Ramos (cell line): ENCODE results near the gene CLSTN2.

Experiments
- in situ Hi-C: fragments of 300-500 bp; cut with MboI; formaldehyde crosslinking; loops from one replicate; pipeline ENCODE4 v1.14.3; 2022; ENCODE audit warnings: low sequenced_read_pairs; ENCODE audit not compliant: unreplicated experiment

CLSTN2 gene

GRCh38 chr3:140205598-140205997 lies 270.6 kb downstream of the CLSTN2 start:
- in situ Hi-C loops, result no loop called here

DNA sequence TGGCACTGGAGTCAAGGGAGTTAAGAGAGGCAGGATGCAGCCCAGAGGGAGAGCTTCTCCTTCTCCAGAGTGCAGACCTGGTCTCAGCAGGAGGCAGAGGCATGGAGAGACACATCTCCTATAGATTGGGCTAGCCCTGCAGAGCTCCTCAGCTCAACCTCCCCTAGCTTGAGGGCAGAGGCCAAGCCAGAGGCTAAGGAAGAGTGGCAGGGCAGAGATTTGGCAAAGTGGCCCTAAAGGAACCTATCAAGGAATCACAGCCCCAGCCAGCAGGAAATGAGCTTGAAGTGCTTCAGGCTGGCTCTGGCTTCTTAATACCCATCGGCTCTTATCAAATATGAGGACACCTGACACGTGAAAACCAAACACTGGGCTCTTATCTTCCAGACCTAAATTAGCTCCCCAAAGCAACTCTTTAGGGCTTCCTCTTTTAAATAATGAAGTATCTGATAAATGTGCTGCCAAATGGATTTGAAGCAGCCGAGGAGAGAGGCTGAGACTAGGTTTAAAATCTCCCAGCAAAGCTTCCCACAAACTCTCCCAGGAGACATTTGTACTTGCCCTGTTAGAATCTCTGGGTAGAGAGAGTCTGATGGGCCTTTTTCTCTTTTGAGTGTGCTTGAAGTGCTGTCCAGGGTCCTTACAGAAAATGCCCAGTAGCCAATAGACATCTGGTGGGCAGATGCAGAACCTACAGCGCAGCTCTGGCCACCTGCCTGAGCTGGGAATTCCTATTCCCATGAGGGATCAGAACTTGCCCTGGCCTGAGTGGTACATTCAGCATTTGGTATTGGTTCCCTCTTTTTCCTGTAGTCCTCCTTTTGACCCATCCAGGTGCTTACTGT lies 271.4 kb downstream of the CLSTN2 start:
- in situ Hi-C loops, result no loop called here

- in situ Hi-C loops, result no loop called here
These were observed 272.6 kb downstream of the CLSTN2 start for GRCh38 chr3:140207541-140207940.

- in situ Hi-C loops, result no loop called here
These were observed 281.3 kb downstream of the CLSTN2 start for GRCh38 chr3:140216249-140216648.

- in situ Hi-C loops, result no loop called here
These were observed 284.3 kb downstream of the CLSTN2 start for GRCh38 chr3:140219291-140219690.

DNA sequence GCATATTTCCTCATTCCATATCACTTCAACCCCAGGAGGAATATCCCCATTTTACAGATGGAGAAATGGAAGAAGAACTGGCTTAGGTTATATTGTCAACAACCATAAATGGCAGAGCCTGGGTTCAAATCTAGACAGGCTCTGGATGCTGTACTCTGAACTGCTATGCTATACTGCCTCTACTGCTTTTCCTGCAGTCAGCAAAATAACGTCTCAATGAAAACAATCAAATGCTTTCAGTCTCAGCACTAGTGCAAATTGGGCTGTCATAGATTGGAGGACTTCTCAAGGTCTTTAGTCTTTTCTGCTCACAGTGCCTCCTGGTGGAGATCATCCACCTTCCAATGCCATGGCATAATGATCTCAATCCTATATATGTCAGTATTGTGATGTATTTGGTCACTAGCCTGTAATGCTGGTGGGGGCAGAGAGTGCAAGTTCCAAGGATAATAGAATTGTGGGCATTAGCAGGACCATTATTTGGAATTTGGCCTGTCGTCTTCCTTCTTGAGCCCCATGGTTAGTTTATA lies 285.0 kb downstream of the CLSTN2 start:
- in situ Hi-C loops, result no loop called here

DNA sequence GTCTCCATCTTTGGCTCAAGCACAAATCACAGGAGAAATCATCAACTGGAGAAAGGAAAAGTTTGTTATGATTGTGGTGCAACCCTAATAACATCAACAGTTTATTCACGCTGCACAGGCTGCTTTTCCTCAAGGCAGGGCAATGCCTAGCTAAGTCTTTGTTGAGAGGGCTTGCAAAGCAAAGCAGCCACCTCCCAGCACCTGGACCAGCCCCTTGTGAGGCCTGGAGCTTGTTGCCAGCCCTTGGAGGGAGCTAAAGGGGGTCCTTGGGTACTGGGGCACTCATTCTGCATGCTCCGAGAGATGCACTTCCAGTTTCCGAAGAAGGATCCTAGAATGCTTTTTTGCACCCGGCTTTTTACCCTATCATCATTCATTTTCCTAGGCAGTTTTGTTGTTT lies 288.2 kb downstream of the CLSTN2 start:
- in situ Hi-C loops, result no loop called here

DNA sequence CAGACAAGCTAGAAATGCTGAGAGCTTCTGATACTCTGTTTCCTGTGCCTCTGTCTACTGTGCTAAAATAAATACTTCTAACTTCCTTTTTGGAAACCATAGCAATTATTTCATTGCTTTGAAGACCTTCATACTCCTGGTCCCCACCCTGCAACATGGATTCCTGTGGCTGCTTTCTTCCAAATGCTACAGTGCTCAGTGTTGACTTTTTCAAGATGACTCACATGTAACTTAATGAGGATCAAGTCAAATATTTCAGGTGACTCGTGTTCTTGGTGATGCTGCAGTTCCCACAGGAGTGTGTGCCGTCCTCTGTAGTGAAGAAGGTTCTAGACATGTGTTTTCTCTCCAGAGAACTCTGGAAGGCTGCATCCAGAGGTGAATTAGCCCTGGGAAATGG lies 288.6 kb downstream of the CLSTN2 start:
- in situ Hi-C loops, result no loop called here

DNA sequence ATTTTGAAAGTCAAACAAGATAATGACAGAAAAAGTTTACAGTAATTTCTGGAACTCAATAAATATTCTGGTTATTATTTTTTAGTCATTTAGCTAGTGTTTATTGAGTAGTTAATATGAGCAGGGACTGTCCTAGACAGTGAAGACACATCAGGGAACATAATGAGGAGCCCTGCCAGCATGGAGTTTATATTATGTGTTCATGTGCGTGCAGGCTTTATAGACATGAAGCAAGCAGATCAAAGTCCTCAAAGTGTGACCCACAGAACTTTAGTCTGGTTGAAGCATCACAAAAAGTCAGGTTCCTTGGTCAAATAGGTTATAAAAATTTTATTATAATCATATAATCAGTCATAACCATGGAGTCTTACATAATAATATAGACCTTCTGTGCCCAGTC lies 289.3 kb downstream of the CLSTN2 start:
- in situ Hi-C loops, result no loop called here

DNA sequence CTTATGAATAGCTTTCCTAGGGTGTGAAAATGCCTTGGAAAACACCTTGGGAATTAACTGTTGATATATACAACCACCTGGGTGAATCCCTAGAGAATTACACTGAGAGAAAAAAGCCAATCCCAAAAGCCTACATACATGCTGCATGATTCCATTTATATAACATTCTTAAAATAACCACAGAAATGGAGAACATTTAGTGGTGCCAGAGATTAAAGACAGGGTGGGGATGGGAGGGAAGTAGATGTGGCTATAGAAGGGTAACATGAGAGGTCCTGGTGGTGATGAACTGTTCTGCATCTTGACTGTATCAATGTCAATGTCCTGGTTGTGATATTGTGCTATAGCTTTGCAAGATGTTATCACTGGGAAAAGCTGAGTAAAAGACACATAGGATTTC lies 291.0 kb downstream of the CLSTN2 start:
- in situ Hi-C loops, result no loop called here

GRCh38 chr3:140233702-140234101 lies 298.7 kb downstream of the CLSTN2 start:
- in situ Hi-C loops, result no loop called here

DNA sequence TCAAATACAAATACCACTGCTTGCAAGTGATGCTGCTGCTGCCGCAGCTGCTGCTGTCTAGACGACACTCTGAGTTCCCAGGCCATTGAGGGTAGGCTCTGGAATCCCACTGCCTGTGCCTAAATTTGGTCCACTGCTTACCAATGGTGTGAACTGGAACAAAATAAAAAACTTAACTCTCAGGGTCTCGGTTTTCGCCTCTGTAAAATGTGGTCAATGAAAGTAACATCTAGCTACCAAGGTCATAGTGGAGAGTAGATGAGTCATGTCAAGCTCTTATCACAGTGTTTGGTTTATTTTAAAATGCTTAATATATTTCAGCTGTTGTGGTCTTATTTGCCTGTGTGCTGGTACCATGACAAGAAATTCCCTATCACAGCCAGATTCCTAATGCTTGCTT lies 299.3 kb downstream of the CLSTN2 start:
- in situ Hi-C loops, result no loop called here

- in situ Hi-C loops, result no loop called here
These were observed 302.0 kb downstream of the CLSTN2 start for GRCh38 chr3:140236836-140237501.

DNA sequence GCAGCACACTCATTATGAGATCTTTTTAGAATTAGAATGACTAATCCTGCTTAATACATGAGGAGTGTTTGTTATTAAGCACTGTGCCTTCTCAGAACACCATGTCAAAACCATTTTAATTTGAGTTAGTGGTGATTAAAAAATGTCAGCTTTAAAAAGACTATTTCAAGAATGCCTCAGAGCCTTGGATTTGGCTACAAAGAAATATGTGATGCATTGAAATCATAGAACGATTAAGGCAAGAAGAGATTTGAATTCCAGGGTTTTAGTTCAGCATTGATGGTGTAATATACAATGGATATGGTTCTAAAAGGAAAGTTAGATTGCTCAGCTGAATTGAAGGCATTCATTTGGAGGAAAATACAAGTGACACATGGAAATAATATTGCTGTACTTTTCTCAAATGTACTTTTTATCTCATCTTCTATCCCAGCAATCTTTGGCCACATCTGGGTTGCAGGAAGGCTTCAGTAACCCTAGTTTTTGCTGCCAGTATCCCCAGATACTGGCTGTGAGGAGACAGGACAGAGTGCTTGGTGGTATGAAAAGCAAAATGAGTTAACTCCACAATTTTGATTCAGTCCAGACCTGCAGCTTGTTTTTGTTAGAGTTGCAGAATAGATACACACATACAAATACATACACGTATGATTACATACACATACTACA lies 303.8 kb downstream of the CLSTN2 start:
- in situ Hi-C loops, result no loop called here

DNA sequence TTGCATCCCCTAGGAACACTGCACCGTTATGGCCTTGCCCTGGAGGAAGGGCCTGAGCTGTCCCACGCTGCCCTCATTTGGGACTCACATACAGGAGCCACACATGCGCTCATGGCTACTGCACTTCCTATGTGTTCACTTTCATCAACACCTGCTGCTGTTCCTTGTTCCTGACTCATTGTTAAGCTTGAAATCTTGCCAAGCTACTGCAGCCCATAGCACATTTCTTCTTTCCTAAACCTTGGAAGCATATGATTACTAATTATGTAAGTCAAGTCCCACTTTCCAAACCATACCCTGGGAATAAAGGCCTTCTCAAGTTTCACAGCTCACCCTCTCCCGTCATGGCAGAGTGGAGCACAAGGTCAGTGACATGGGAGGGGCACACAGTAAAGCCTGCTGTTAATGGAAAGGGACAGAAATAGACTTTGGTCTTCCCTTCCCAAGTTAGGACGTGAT lies 307.9 kb downstream of the CLSTN2 start:
- in situ Hi-C loops, result no loop called here

DNA sequence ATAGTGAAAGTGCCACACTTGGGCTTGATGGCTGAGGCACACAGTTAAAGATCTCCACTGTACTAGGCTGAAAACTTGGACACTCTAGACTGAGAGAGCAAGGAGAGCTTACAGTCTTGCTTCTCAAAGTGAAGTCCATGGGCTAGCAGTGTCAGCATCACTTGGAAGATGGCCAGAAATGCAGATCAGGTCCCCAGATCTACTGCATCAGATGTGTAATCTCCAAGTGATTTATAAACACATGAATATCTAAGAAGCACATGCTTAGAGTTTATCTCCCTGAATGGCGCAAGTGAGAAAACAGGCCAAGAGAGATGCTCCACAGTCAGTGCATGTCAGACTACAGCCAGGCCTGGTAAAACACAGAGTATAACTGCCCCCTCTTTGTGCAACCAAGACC lies 308.6 kb downstream of the CLSTN2 start:
- in situ Hi-C loops, result no loop called here

DNA sequence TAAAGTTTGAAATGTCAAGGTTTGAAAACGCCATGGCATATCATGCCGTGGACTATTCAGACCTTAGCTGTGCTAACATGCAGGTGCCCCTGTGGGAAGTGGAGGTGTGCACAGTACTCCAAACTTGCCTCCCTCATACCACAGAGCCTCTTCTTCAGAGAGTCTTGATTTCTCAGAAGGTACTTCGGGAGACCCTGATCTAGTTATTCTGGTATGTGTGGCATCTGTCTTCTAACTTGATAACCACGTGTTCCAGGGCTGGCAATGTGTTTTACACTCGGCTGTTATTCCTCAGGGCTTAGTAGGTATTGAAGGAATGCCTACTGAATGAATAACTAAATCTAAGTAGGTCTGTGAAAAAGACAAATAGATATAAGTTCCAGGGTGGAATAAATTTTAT lies 309.9 kb downstream of the CLSTN2 start:
- in situ Hi-C loops, result no loop called here

DNA sequence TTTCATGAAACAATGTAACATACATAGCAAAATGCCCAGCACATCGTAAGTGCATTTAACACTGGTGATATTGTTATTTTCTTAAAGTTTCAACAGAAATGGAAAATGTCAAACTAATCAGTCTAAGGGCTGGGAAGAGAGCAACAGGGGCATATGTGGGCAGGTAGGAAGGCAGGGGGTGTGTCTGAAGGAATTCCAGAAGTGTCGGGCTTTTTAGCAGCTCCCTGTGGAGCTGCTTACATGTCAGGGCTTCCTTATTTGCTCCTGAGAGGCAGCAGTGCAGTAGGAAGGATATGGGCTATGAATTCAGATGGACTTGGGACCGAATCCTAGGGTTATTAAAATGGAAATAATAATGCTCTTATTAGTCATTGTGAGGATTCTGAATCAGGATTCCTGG lies 311.6 kb downstream of the CLSTN2 start:
- in situ Hi-C loops, result no loop called here

DNA sequence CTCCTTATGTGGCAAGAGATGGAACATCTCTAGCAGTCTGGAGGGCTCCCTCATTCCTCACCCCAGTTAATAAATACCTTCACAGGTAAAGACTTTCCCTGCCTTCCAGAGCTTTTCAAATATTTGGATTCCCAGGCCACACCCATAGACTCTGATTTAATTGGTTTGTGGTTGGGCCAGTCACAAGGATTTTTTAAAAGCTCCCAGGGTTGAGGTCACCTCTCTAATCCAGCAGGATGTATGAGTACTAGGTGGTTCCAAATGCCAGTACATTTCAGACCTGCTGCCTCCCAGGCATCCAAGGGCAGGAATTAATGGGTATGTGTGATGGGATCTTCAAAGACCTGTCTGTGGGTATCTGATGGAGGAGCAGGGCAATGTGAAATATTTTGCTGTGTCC lies 312.8 kb downstream of the CLSTN2 start:
- in situ Hi-C loops, result no loop called here

DNA sequence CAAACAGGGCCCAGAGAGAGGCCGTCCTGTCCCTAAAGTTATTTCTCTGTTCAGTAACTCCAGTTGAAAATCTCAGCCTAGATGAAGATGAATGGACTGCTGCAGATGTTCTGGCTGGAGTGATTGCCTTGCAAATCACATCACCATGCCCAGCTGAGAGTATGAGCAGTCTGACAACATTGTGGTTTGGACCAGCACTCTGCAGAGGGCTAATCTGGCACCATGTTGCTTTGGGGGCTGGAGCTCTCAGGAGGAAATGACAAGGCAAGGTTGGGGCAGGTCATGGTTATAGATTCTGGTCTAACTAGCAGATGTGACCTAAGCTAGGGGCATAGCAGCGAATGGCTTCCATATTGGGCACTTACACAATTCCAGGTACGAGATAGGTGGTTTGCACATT lies 314.2 kb downstream of the CLSTN2 start:
- in situ Hi-C loops, result no loop called here
